ENCODE measurements around the gene SEL1L. TPM values are rescaled to one million over a fixed set of nuclear protein-coding genes. Genes with fewer than 3 reads are reported as not detected.

SEL1L gene
- polyA plus RNA-seq, 2 of the 4 experiments (the other 2 are of a cell fraction), result 25.9 to 43.2 TPM

DNA sequence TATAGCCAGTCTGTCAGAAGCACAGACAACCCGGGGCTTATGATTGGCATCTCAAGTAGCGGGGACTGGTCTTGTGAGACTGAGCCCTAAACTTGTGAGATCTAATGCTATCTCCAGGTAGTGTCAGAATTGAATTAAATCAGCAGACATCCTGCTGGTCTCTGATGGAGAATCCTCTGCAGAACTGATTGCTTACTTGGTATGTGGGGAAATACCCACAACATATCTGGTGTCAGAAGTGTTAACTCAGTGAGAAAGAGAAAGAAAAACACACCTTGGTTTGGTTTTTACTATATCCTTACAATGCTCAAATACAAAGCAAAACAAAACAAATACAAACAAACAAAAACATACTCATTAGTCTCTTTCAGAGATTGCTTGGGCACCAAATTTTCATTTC lies 10.0 kb downstream of the SEL1L start:
- Histone ChIP-seq H3K4me1 (peaks cover 13% of the 10 kb centered on the region), H3K4me3 (no peak overlapping the region), H3K27ac (no peak overlapping the region), H3K9me3 (no peaks in the 10 kb centered on the region), H3K4me2 (no peak overlapping the region)
- ATAC-seq, result no peak
- WGBS (ENCODE audit: missing lambda C conversion rate), result 95% methylated on average over 2 of the region's 2 CpGs
- no peak for FAIRE-seq
- DNase-seq (ENCODE audit: low read depth in 1 of 2, low spot score in 1 of 2), result no peak
- CTCF ChIA-PET, result no interaction called here
- POLR2A ChIA-PET, result interaction anchor here (1.4 kb wide), 1 partner anchor 10 kb away, joined by 5 read pairs; the partner anchor contains the start of gene SEL1L
- TF ChIP-seq, protein P1, sequence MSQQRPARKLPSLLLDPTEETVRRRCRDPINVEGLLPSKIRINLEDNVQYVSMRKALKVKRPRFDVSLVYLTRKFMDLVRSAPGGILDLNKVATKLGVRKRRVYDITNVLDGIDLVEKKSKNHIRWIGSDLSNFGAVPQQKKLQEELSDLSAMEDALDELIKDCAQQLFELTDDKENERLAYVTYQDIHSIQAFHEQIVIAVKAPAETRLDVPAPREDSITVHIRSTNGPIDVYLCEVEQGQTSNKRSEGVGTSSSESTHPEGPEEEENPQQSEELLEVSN (IDR thresholded peaks at IDR 0.05; ENCODE audit: borderline replicate concordance, low read depth), result no peak
- TF ChIP-seq ZFP36 (IDR thresholded peaks at IDR 0.05; ENCODE audit: borderline replicate concordance, partially characterized antibody) (no peak), PHF8 (IDR thresholded peaks at IDR 0.05; ENCODE audit: borderline replicate concordance, low read depth) (no peak), EHF (CRISPR knock-in tag; IDR thresholded peaks at IDR 0.05) (no peak), HOXB13 (CRISPR knock-in tag; IDR thresholded peaks at IDR 0.05; ENCODE audit: low read depth) (no peak), FOSB (CRISPR knock-in tag; IDR thresholded peaks at IDR 0.05) (no peak), RAD21 (conservative IDR thresholded peaks at IDR 0.05 in 1 of 2, IDR thresholded peaks at IDR 0.05 in 1 of 2) (no peak), CHD4 (IDR thresholded peaks at IDR 0.05; ENCODE audit: borderline replicate concordance) (no peak), TP53 (CRISPR knock-in tag; IDR thresholded peaks at IDR 0.05) (no peak), ESRRA (IDR thresholded peaks at IDR 0.05; ENCODE audit: borderline replicate concordance, low read length) (no peak), NFE2L2 (conservative IDR thresholded peaks at IDR 0.05; ENCODE audit: low read length) (no peak), HES2 (IDR thresholded peaks at IDR 0.05) (no peak), MAFK (IDR thresholded peaks at IDR 0.05; ENCODE audit: partially characterized antibody) (no peak), MYC (IDR thresholded peaks at IDR 0.05; ENCODE audit: borderline replicate concordance, low read length) (no peak), HMGXB4 (CRISPR knock-in tag; IDR thresholded peaks at IDR 0.05; ENCODE audit: borderline replicate concordance) (no peak), BHLHE40 (IDR thresholded peaks at IDR 0.05; ENCODE audit: low read depth, low read length) (no peak), PBX3 (IDR thresholded peaks at IDR 0.05) (no peak)
- TF ChIP-seq, protein P2, sequence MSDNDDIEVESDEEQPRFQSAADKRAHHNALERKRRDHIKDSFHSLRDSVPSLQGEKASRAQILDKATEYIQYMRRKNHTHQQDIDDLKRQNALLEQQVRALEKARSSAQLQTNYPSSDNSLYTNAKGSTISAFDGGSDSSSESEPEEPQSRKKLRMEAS (IDR thresholded peaks at IDR 0.05), result no peak

- ChIA-PET CTCF (no interaction called here), POLR2A (interaction anchor here (1.4 kb wide), 1 partner anchor 11 kb away, joined by 5 read pairs; the partner anchor contains the start of gene SEL1L)
- FAIRE-seq (no peak), DNase-seq (ENCODE audit: low read depth in 1 of 2, low spot score in 1 of 2) (no peak), ATAC-seq (no peak)
- 88% methylated on average over 4 of the region's 4 CpGs for WGBS (ENCODE audit: missing lambda C conversion rate)
- H3K4me3 ChIP-seq, result no peak overlapping the region
- TF ChIP-seq FOXS1 (CRISPR knock-in tag; IDR thresholded peaks at IDR 0.05), result no peak
- TF ChIP-seq CBX8 (IDR thresholded peaks at IDR 0.05), result no peak
- TF ChIP-seq TFCP2L1 (CRISPR knock-in tag; IDR thresholded peaks at IDR 0.05), result no peak
- no peak for TF ChIP-seq RCOR1 (IDR thresholded peaks at IDR 0.05; ENCODE audit: low read depth, low read length)
- no peak for TF ChIP-seq ZC3H11A (IDR thresholded peaks at IDR 0.05)
- no peak for TF ChIP-seq POLR2A (IDR thresholded peaks at IDR 0.05; ENCODE audit: low read length)
- H3K27ac ChIP-seq, result no peak overlapping the region
- no peak overlapping the region for H3K4me2 ChIP-seq
- H3K4me1 ChIP-seq, result peaks cover 19% of the 10 kb centered on the region
- no peaks in the 10 kb centered on the region for H3K9me3 ChIP-seq
Observed at GRCh38 chr14:81523016-81523415, 10.6 kb downstream of the SEL1L start.
